Measurements from ENCODE around the gene KIFC3.
A peak's percentile ranks its signal among the peaks of the same experiment; 100 is the strongest.
"Not testable (repeated sequence)": the region's sequence is repeated elsewhere in the genome, so short reads cannot be mapped to it uniquely, and the experiment has no call there.

KIFC3 gene

DNA sequence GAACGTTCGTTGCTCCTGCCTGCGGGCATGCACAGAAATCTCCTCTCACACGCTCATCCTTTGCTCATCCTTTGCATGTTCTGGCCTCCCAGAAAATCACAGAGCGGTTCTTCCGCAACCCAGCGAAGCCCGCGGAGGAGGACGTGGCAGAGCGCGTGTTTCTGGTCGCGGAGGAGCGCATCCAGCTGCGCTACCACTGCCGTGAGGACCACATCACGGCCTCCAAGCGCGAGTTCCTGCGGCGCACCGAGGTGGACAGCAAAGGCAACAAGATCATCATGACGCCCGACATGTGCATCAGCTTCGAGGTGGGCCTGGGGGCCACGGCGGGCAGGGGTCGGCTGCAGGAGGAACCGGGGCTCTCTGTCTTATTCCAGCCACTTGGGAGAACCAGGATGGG lies 76.3 kb downstream of the KIFC3 start:
- no peak for TF ChIP-seq JUND (IDR thresholded peaks at IDR 0.05; ENCODE audit: low read depth)
- in situ Hi-C loops (cut with HindIII; ENCODE audit: low pct_unique_long_range_greater_than_20kb, low sequenced_read_pairs) = no loop called here
- no peak for DNase-seq (ENCODE audit: low read depth in 1 of 2, low spot score in 1 of 2)

- no peak for TF ChIP-seq JUND (IDR thresholded peaks at IDR 0.05; ENCODE audit: low read depth)
- no peak for DNase-seq (ENCODE audit: low read depth in 1 of 2, low spot score in 1 of 2)
- in situ Hi-C loops (cut with HindIII; ENCODE audit: low pct_unique_long_range_greater_than_20kb, low sequenced_read_pairs) = no loop called here
Measured at GRCh38 chr16:57725554-57725953, 76.7 kb downstream of the KIFC3 start.

DNA sequence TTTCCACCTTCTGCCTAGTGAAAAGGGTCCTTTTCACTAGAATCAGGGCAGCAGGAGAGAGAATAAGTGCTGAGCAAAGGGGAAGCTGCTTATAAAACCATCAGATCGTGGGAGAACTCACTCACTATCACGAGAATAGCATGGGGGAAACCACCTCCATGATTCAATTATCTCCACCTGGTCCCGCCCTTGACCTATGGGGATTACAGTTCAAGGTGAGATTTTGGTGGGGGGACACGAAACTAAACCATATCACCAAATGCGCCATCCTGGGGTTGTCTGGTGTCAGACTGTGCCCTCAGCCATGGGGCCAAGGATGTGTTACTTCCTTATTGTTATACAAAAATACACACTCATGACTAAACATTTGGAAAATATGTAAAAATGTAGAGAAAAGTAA lies 77.1 kb downstream of the KIFC3 start:
- in situ Hi-C loops (cut with HindIII; ENCODE audit: low pct_unique_long_range_greater_than_20kb, low sequenced_read_pairs) = no loop called here
- no peak for TF ChIP-seq JUND (IDR thresholded peaks at IDR 0.05; ENCODE audit: low read depth)
- DNase-seq (ENCODE audit: low read depth in 1 of 2, low spot score in 1 of 2) = no peak

GRCh38 chr16:57724531-57724930 lies 77.8 kb downstream of the KIFC3 start:
- DNase-seq (ENCODE audit: low read depth in 1 of 2, low spot score in 1 of 2) = no peak
- no peak for TF ChIP-seq JUND (IDR thresholded peaks at IDR 0.05; ENCODE audit: low read depth)
- in situ Hi-C loops (cut with HindIII; ENCODE audit: low pct_unique_long_range_greater_than_20kb, low sequenced_read_pairs) = no loop called here

DNA sequence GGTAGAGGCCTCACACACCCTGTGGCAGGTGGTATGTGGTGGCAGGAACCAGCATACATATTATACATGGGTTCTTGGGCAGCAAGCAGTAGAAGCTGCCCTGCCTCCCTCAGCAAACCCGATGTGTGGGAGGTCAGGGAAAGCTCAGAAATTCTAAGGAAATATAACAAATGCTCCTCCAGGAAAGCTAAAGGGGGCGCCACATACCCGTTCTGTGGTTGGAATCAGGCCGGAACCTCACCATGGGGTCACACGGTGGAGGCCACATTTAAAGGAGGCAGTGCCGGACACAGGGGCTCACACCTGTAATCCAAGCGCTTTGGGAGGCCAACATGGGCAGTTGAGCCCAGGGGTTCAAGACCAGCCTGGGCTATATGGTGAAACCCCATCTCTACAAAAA lies 79.1 kb downstream of the KIFC3 start:
- DNase-seq (ENCODE audit: low read depth in 1 of 2, low spot score in 1 of 2) = no peak

GRCh38 chr16:57722651-57723050 lies 79.6 kb downstream of the KIFC3 start:
- TF ChIP-seq JUND (IDR thresholded peaks at IDR 0.05; ENCODE audit: low read depth) = no peak
- DNase-seq (ENCODE audit: low read depth in 1 of 2, low spot score in 1 of 2) = no peak
- in situ Hi-C loops (cut with HindIII; ENCODE audit: low pct_unique_long_range_greater_than_20kb, low sequenced_read_pairs) = no loop called here

More for the DNA sequence above, 79.1 kb downstream of the KIFC3 start:
- no peak for TF ChIP-seq JUND (IDR thresholded peaks at IDR 0.05; ENCODE audit: low read depth)
- in situ Hi-C loops (cut with HindIII; ENCODE audit: low pct_unique_long_range_greater_than_20kb, low sequenced_read_pairs) = no loop called here

DNA sequence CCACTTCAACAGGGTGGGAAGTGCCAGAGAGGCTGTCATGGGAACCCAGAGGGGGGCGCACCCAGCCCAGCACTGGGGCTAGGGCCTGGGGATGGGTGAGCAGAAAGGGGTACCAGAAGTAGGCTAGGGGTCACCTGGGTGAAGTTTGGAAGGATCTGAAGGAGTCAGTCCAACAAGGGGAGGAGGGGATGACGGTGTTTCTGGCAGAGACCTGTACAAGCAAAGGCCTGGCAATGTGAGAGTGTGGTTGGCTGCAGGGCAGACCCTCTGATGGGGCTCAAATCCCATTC lies 80.1 kb downstream of the KIFC3 start:
- no peak for DNase-seq (ENCODE audit: low read depth in 1 of 2, low spot score in 1 of 2)
- in situ Hi-C loops (cut with HindIII; ENCODE audit: low pct_unique_long_range_greater_than_20kb, low sequenced_read_pairs) = no loop called here
- TF ChIP-seq JUND (IDR thresholded peaks at IDR 0.05; ENCODE audit: low read depth) = no peak

DNA sequence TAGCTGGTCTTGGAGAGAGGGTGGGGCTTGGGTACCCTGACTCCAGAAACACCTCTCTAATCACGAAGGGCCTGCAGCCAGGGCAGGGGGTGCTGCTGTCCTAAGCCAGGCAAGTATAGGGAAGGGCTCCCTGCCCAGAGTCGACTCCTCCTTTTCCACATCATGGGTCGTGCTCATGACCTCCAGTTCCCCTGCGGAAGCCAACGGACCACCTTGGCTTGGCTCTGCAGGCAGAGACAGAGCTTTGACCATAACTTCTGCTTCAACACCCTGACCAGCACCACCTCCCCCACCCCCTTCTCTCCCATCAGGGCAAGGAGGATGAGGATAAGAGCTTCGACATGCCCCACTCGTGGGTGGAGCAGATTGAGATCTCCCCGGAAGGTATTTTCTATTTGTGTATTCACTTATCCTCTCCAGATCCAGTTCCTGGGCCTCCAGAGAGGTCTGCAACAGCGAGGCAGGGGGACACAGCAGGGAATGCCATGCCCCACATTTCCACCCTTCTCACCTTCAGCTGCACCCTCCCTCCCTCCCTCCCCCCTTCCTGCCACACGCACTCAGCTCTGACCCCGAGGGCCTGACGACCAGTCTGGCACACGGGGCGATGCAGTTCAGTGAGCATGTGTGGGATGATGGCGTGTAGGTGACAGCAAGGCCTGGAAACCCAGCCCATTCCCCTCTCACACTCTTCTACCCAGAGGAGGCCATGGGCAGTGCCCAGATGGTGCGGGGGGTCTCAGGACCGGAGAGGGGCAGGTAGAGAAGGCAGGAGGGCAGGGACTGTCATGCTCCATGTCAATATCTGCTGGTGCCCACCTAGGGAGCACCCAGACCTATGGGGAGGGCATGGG lies 80.7 kb downstream of the KIFC3 start:
- no peak for TF ChIP-seq JUND (IDR thresholded peaks at IDR 0.05; ENCODE audit: low read depth)
- in situ Hi-C loops (cut with HindIII; ENCODE audit: low pct_unique_long_range_greater_than_20kb, low sequenced_read_pairs) = no loop called here
- DNase-seq (ENCODE audit: low read depth in 1 of 2, low spot score in 1 of 2) = no peak

DNA sequence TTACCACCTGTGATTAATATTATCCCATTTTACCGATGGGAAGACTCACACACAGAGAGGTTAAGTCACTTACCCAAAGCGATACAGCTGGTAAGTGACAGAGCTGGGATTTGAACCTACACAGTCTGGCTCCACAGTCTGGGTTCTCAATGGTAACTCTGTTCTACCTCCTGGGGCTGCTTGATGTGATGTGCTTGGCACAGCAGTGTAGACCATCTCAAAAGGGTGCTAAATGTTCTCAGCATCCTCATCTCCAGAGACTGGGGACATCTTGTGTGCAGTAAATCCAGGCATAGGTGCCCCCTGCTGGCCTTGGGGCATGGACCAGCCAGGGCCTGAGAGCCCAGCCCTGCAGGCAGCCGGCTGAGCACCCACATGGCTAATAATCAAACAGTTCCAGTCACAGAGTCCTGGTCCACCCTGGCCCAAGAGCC lies 82.1 kb downstream of the KIFC3 start:
- peak in 1 of 2 experiments; percentile 57 for DNase-seq (ENCODE audit: low read depth in 1 of 2, low spot score in 1 of 2)
- in situ Hi-C loops (cut with HindIII; ENCODE audit: low pct_unique_long_range_greater_than_20kb, low sequenced_read_pairs) = no loop called here
- TF ChIP-seq JUND (IDR thresholded peaks at IDR 0.05; ENCODE audit: low read depth) = no peak

- in situ Hi-C loops (cut with HindIII; ENCODE audit: low pct_unique_long_range_greater_than_20kb, low sequenced_read_pairs) = no loop called here
- TF ChIP-seq JUND (IDR thresholded peaks at IDR 0.05; ENCODE audit: low read depth) = no peak
- no peak for DNase-seq (ENCODE audit: low read depth in 1 of 2, low spot score in 1 of 2)
Measured at GRCh38 chr16:57714047-57714446, 88.2 kb downstream of the KIFC3 start.

DNA sequence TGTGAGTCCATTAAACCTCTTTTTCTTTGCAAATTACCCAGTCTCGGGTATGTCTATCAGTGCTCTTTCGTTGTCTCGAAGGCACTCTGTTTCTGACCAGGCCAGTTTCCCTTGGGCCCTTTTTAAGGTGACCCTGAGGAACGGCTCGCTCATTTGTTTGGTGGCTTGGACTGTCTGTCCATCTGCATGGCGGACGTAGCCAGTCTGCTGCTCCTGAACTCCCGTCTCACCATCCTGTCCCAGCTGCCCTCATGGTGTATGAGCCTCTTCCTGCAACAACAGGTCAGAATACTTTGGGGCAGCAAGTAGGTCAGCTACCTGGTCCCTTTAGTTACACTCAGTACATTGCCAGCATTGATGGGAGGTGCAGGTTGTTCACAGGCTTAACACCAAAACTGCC lies 88.7 kb downstream of the KIFC3 start:
- in situ Hi-C loops (cut with HindIII; ENCODE audit: low pct_unique_long_range_greater_than_20kb, low sequenced_read_pairs) = no loop called here
- TF ChIP-seq JUND (IDR thresholded peaks at IDR 0.05; ENCODE audit: low read depth) = no peak
- DNase-seq (ENCODE audit: low read depth in 1 of 2, low spot score in 1 of 2) = no peak

- DNase-seq (ENCODE audit: low read depth in 1 of 2, low spot score in 1 of 2); in situ Hi-C loops (cut with HindIII; ENCODE audit: low pct_unique_long_range_greater_than_20kb, low sequenced_read_pairs): not testable (repeated sequence)
Measured at GRCh38 chr16:57712569-57712968, 89.7 kb downstream of the KIFC3 start.

- in situ Hi-C loops (cut with HindIII; ENCODE audit: low pct_unique_long_range_greater_than_20kb, low sequenced_read_pairs) = no loop called here
- DNase-seq (ENCODE audit: low read depth in 1 of 2, low spot score in 1 of 2) = no peak
- TF ChIP-seq JUND (IDR thresholded peaks at IDR 0.05; ENCODE audit: low read depth) = no peak
Measured at GRCh38 chr16:57711993-57712392, 90.3 kb downstream of the KIFC3 start.

GRCh38 chr16:57711346-57711745 lies 90.9 kb downstream of the KIFC3 start:
- no peak for TF ChIP-seq JUND (IDR thresholded peaks at IDR 0.05; ENCODE audit: low read depth)
- no peak for DNase-seq (ENCODE audit: low read depth in 1 of 2, low spot score in 1 of 2)
- in situ Hi-C loops (cut with HindIII; ENCODE audit: low pct_unique_long_range_greater_than_20kb, low sequenced_read_pairs) = no loop called here

Measured in T47D (cell line).